ENCODE data around the gene SELENOO.

GRCh38 chr22:50258361-50259292, 57.8 kb downstream of the SELENOO start:
- TF ChIP-seq CTCF (IDR thresholded peaks at IDR 0.05), result no peak
- no peak for TF ChIP-seq POLR2A (IDR thresholded peaks at IDR 0.05)

Data from Peyer's patch (tissue), 4 donors.